ENCODE data around the gene HMGA1. TPM values are rescaled to one million over a fixed set of nuclear protein-coding genes. Genes with fewer than 3 reads are reported as not detected.

Gene HMGA1
- total and polyA plus RNA-seq, 2 of the 13 experiments (the other 11 are each of a cell fraction or from before 2014, with no cell fraction given) = 117 to 145 TPM

DNA sequence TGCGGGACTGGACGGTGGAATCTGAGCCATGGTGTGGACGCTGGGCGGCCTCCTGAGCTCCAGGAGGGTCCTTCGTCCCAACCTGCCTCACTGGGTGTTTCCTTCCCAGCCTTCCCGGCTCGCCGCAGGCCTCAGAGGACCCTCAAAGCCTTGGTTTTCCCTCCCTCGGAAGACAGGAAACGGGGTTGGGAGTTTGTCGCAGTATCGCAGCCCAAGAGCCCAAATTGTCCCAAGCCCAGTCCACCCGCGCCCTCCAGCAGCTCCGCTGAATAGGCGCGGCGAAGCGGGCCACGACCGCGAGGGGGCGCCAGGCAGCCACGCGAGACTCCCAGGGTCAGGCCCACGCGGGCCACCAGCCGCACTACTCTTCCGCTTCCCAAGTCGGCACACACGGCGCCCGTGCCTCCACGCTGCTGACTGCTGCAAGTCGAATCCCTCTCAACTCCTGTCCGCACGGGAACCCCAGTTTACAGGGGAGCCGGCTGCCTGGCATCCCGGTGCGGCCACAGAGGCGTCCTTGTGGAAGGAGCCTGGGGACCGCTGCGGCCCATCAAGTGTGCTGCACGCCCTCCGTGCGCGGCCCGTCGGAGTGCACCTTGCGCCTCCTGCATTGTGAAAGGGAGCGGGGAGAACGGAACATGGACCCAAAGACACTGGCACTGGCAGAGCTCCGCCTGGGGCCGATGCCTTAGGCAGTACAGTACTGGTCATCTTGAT is 40.4 kb upstream of the HMGA1 start (continued):
- TF ChIP-seq ZNF577 (CRISPR knock-in tag; IDR thresholded peaks at IDR 0.05; ENCODE audit: borderline replicate concordance, low read depth) = 0 out of 2 replicates have a peak, but pooled peaks have one; percentile 53
- no peak for TF ChIP-seq RBM39 (IDR thresholded peaks at IDR 0.05; ENCODE audit: low read depth, low read length, poor library complexity, severe bottlenecking)
- TF ChIP-seq, protein P1, sequence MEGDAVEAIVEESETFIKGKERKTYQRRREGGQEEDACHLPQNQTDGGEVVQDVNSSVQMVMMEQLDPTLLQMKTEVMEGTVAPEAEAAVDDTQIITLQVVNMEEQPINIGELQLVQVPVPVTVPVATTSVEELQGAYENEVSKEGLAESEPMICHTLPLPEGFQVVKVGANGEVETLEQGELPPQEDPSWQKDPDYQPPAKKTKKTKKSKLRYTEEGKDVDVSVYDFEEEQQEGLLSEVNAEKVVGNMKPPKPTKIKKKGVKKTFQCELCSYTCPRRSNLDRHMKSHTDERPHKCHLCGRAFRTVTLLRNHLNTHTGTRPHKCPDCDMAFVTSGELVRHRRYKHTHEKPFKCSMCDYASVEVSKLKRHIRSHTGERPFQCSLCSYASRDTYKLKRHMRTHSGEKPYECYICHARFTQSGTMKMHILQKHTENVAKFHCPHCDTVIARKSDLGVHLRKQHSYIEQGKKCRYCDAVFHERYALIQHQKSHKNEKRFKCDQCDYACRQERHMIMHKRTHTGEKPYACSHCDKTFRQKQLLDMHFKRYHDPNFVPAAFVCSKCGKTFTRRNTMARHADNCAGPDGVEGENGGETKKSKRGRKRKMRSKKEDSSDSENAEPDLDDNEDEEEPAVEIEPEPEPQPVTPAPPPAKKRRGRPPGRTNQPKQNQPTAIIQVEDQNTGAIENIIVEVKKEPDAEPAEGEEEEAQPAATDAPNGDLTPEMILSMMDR (CRISPR knock-in tag; IDR thresholded peaks at IDR 0.05) = peak; percentile 100
- peak; percentile 49 for TF ChIP-seq IRF2 (CRISPR knock-in tag; IDR thresholded peaks at IDR 0.05)

DNA sequence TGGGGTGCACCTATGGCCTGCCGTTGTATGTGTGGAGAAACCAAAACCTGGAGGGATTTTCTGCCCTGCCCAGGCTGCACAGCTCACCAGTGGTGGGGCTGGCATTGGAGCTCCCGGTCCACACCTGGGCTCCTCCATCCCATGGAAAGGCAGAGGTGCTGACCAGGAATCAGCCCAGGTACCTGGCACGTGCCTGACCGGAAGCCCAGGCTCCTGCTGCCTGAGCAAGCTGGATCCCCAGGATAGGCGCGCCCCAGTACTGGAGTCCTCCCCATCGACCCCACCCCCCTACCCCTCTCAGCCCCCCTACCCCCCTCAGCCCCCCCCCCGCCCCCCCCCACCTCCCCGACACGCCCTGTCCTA is 39.9 kb upstream of the HMGA1 start:
- no peak overlapping the region for H3K27ac ChIP-seq (ENCODE audit: extremely low read length, insufficient read depth, low read length)
- no peaks in the 10 kb centered on the region for H3K79me2 ChIP-seq (ENCODE audit: insufficient read depth, low read length)
- no peaks in the 10 kb centered on the region for H3K36me3 ChIP-seq (replicated peaks in 1 of 2; ENCODE audit: control insufficient read depth in 1 of 2, insufficient read depth in 2 of 2, low read length in 2 of 2)
- H3K9me3 ChIP-seq (ENCODE audit: low read length) = no peaks in the 10 kb centered on the region
- 15% methylated on average over 4 of the region's 10 CpGs for WGBS (ENCODE audit: low lambda C conversion rate)
- no peaks in the 10 kb centered on the region for H4K20me1 ChIP-seq (ENCODE audit: insufficient read depth, low read length)
- no TSS peak for BruUV-seq (replicated peaks)
- ATAC-seq (peak; percentile 43; the same call in 2 of the 3 replicates), FAIRE-seq (no peak), DNase-seq (ENCODE audit: low spot score) (no peak)
- peaks cover 8 to 26% of the 10 kb centered on the region in 2 experiments; a peak in 4 of 5 replicates for H3K27me3 ChIP-seq (ENCODE audit: control insufficient read depth in 1 of 2, insufficient read depth in 2 of 2, low read length in 2 of 2)
- peaks cover 13% of the 10 kb centered on the region; the same call in 1 of the 2 replicates for H3K4me1 ChIP-seq (ENCODE audit: insufficient read depth, low read length)
- H2AFZ ChIP-seq (ENCODE audit: low read length) = no peak overlapping the region
- POLR2A ChIA-PET = interaction anchor here (1.3 to 3.1 kb wide), 4 partner anchors 27 to 218 kb away, joined by 4 to 26 read pairs (median 10); partner anchors contain the start of genes HMGA1 and SMIM29
- in situ Hi-C loops (cut with HindIII; ENCODE audit: extremely low pct_ligation_motif_present, low pct_unique_long_range_greater_than_20kb) (loop anchor here (5.0 kb wide), 1 partner anchor 35 kb away; no protein-coding TSS in a partner anchor), intact Hi-C loops (cut with micrococcal nuclease; ENCODE audit: unreplicated experiment) (loop anchor here (2.0 kb wide), 1 partner anchor 52 kb away; the partner anchor contains the start of gene SMIM29)
- H3K9ac ChIP-seq (ENCODE audit: insufficient read depth, low read depth, low read length) = peak overlapping the region; percentile 20; the same call in 1 of the 2 replicates
- CTCF ChIA-PET (ENCODE audit: low intra/inter-chr PET ratio, low total read pairs) = interaction anchor here (1.2 to 1.9 kb wide), 3 partner anchors 42 to 413 kb away, joined by 4 to 7 read pairs (median 5); no protein-coding TSS in a partner anchor
- H3K4me2 ChIP-seq (ENCODE audit: low read depth, low read length) = peak overlapping the region; percentile 91
- H3K4me3 ChIP-seq (replicated peaks in 1 of 3; ENCODE audit: insufficient read depth in 1 of 3, low read depth in 2 of 3, low read length in 3 of 3) = peak overlapping the region; percentile 55 to 74 (median 59); a peak in 5 of 6 replicates
- TF ChIP-seq, protein P2, sequence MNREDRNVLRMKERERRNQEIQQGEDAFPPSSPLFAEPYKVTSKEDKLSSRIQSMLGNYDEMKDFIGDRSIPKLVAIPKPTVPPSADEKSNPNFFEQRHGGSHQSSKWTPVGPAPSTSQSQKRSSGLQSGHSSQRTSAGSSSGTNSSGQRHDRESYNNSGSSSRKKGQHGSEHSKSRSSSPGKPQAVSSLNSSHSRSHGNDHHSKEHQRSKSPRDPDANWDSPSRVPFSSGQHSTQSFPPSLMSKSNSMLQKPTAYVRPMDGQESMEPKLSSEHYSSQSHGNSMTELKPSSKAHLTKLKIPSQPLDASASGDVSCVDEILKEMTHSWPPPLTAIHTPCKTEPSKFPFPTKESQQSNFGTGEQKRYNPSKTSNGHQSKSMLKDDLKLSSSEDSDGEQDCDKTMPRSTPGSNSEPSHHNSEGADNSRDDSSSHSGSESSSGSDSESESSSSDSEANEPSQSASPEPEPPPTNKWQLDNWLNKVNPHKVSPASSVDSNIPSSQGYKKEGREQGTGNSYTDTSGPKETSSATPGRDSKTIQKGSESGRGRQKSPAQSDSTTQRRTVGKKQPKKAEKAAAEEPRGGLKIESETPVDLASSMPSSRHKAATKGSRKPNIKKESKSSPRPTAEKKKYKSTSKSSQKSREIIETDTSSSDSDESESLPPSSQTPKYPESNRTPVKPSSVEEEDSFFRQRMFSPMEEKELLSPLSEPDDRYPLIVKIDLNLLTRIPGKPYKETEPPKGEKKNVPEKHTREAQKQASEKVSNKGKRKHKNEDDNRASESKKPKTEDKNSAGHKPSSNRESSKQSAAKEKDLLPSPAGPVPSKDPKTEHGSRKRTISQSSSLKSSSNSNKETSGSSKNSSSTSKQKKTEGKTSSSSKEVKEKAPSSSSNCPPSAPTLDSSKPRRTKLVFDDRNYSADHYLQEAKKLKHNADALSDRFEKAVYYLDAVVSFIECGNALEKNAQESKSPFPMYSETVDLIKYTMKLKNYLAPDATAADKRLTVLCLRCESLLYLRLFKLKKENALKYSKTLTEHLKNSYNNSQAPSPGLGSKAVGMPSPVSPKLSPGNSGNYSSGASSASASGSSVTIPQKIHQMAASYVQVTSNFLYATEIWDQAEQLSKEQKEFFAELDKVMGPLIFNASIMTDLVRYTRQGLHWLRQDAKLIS (CRISPR knock-in tag; IDR thresholded peaks at IDR 0.05) = no peak
- TF ChIP-seq ZNF383 (CRISPR knock-in tag; IDR thresholded peaks at IDR 0.05; ENCODE audit: borderline replicate concordance) (no peak), ZNF564 (CRISPR knock-in tag; IDR thresholded peaks at IDR 0.05) (no peak), MED1 (CRISPR knock-in tag; IDR thresholded peaks at IDR 0.05) (no peak), EED (CRISPR knock-in tag; IDR thresholded peaks at IDR 0.05) (no peak), ZEB1 (IDR thresholded peaks at IDR 0.05; ENCODE audit: insufficient replicate concordance, low read depth) (peak; percentile 20), CREM (IDR thresholded peaks at IDR 0.05) (no peak), CREM (CRISPR knock-in tag; IDR thresholded peaks at IDR 0.05) (no peak), BCL6 (CRISPR knock-in tag; IDR thresholded peaks at IDR 0.05) (no peak), GFI1 (CRISPR knock-in tag; IDR thresholded peaks at IDR 0.05; ENCODE audit: borderline replicate concordance) (no peak), MBD4 (IDR thresholded peaks at IDR 0.05; ENCODE audit: borderline replicate concordance, low read length) (no peak), ZNF766 (CRISPR knock-in tag; IDR thresholded peaks at IDR 0.05; ENCODE audit: borderline replicate concordance) (no peak), TP53 (CRISPR knock-in tag; conservative IDR thresholded peaks at IDR 0.05) (no peak)

Data from HepG2 (cell line).